Measurements from ENCODE around the gene APOB. TPM values are rescaled to one million over a fixed set of nuclear protein-coding genes. Genes with fewer than 3 reads are reported as not detected.

The APOB gene
- total RNA-seq, 2 donors from 2014 or later = 7.5 to 14.1 TPM

DNA sequence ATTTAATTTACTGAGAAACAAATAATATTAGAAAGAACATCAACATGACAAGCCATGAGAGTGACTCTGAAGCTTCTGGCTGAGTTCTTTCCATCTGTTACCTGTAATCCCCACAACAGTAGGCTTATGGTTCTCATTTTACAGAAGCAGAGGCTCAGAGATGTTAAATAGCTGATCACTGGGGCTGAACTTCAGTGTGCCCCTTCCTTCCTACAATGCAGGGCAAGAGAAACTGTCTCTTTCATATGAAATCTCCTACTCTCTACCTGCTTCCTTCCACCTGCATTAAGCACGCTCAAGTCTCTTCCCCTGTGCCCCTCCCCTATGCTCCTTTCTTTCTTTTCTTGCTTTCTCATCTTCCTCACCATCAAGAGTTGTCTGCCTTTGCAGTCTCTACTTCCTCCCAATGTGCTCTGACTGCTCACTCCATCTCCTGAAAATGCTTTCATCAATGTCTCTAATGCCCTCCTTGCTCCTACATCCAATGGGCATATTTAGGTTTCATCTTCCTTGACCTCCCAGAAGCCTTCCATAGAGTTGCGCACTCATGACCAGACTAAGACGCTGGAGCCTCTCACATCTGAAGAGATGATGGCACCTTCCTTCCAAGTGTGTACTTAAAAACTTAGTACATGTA is 23.7 kb downstream of the APOB start:
- no peak for DNase-seq
- Histone ChIP-seq H3K4me1 (ENCODE audit: control insufficient read depth, insufficient read depth, low read length) (no peaks in the 10 kb centered on the region), H3K9me3 (ENCODE audit: control insufficient read depth, low read length) (no peaks in the 10 kb centered on the region), H3K27ac (ENCODE audit: low read depth, low read length) (no peak overlapping the region), H3K36me3 (ENCODE audit: control insufficient read depth, insufficient read depth, low read length) (no peaks in the 10 kb centered on the region), H3K27me3 (ENCODE audit: control insufficient read depth, insufficient read depth, low read length, poor library complexity, severe bottlenecking) (peaks cover 7% of the 10 kb centered on the region), H3K9ac (ENCODE audit: extremely low read depth, low read length, poor library complexity, severe bottlenecking) (no peak overlapping the region), H3K4me3 (ENCODE audit: low read length) (no peak overlapping the region)
- TF ChIP-seq, protein P1, sequence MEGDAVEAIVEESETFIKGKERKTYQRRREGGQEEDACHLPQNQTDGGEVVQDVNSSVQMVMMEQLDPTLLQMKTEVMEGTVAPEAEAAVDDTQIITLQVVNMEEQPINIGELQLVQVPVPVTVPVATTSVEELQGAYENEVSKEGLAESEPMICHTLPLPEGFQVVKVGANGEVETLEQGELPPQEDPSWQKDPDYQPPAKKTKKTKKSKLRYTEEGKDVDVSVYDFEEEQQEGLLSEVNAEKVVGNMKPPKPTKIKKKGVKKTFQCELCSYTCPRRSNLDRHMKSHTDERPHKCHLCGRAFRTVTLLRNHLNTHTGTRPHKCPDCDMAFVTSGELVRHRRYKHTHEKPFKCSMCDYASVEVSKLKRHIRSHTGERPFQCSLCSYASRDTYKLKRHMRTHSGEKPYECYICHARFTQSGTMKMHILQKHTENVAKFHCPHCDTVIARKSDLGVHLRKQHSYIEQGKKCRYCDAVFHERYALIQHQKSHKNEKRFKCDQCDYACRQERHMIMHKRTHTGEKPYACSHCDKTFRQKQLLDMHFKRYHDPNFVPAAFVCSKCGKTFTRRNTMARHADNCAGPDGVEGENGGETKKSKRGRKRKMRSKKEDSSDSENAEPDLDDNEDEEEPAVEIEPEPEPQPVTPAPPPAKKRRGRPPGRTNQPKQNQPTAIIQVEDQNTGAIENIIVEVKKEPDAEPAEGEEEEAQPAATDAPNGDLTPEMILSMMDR (conservative IDR thresholded peaks at IDR 0.05) = no peak
- H3K4me3 Mint-ChIP-seq = no peak overlapping the region
- H3K27ac Mint-ChIP-seq = no peak overlapping the region
- peaks cover 18% of the 10 kb centered on the region for H3K36me3 Mint-ChIP-seq (ENCODE audit: low read depth)
- H3K4me1 Mint-ChIP-seq = no peaks in the 10 kb centered on the region
- H3K9me3 Mint-ChIP-seq = peaks cover 3% of the 10 kb centered on the region
- 93 to 94% methylated on average over 2 to 3 of the region's 3 CpGs for WGBS, 2 experiments (ENCODE audit: insufficient coverage in 1 of 2, insufficient read length in 1 of 2)
- peaks cover 6% of the 10 kb centered on the region for H3K27me3 Mint-ChIP-seq (ENCODE audit: insufficient read depth)

DNA sequence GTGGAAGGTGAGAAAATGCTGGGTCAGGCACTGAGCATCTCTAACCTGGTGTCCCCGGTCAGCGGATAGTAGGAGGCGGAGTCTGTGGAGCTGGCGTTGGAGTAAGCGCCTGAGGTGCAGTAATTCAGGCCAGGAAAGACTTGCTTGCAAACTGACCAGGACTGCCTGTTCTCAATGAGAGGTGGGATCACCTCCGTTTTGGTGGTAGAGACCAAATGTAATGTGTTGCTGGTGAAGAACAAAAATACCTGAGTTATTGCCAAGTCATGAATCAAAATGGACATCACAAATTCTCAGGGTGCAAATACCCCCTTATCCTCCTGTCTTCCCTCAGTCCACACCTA is 24.2 kb downstream of the APOB start:
- no peak overlapping the region for H3K4me3 Mint-ChIP-seq
- H3K4me1 ChIP-seq (ENCODE audit: control insufficient read depth, insufficient read depth, low read length) = no peaks in the 10 kb centered on the region
- WGBS, 2 experiments (ENCODE audit: insufficient coverage in 1 of 2, insufficient read length in 1 of 2) = 92 to 93% methylated on average over 6 of the region's 6 CpGs

DNA sequence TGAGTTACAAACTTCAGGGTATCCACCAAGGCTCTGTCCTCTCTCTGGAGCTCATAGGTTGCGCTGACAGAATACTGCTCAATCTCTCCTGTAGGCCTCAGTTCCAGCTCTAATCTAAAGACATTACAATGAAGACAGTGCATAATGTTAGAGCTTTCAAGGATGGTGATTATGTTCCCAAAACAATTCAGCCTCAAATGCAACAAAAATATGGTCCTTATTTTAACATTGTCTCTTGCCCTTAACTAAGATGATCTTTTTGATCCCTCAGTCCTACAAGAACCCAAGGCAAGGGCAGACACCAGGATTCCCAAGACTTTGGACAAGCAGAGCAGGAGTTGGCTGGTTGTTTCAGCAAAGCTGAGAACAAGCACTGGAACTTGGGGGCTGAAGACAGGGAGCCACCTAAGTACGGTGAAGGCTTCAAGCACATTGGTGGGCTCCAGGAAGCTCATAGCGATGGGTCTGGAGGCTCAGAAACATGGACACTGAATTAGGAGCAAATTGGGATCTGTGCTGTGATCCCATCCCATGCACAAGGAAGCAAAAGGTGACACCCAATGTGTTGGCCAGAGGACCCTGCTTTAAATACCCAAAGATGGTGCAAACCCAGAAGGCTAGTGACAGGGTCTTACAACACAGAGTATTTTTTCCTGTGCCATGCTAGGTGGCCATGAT is 24.7 kb downstream of the APOB start:
- no peak overlapping the region for H3K4me3 ChIP-seq (ENCODE audit: low read length)
- H3K9me3 Mint-ChIP-seq = peaks cover 3% of the 10 kb centered on the region
- 95 to 96% methylated on average over 3 of the region's 3 CpGs for WGBS, 2 experiments (ENCODE audit: insufficient coverage in 1 of 2, insufficient read length in 1 of 2)
- no peaks in the 10 kb centered on the region for H3K9me3 ChIP-seq (ENCODE audit: control insufficient read depth, low read length)
- TF ChIP-seq, protein P1 (conservative IDR thresholded peaks at IDR 0.05) = no peak
- H3K27me3 ChIP-seq (ENCODE audit: control insufficient read depth, insufficient read depth, low read length, poor library complexity, severe bottlenecking) = peaks cover 7% of the 10 kb centered on the region
- no peak for DNase-seq
- peaks cover 6% of the 10 kb centered on the region for H3K27me3 Mint-ChIP-seq (ENCODE audit: insufficient read depth)
- H3K27ac ChIP-seq (ENCODE audit: low read depth, low read length) = no peak overlapping the region
- no peaks in the 10 kb centered on the region for H3K36me3 ChIP-seq (ENCODE audit: control insufficient read depth, insufficient read depth, low read length)
- H3K4me1 Mint-ChIP-seq = no peaks in the 10 kb centered on the region
- H3K4me3 Mint-ChIP-seq = no peak overlapping the region
- no peaks in the 10 kb centered on the region for H3K4me1 ChIP-seq (ENCODE audit: control insufficient read depth, insufficient read depth, low read length)
- H3K36me3 Mint-ChIP-seq (ENCODE audit: low read depth) = peaks cover 18% of the 10 kb centered on the region
- H3K9ac ChIP-seq (ENCODE audit: extremely low read depth, low read length, poor library complexity, severe bottlenecking) = no peak overlapping the region
- no peak overlapping the region for H3K27ac Mint-ChIP-seq

More for the DNA sequence above, 24.2 kb downstream of the APOB start:
- Histone ChIP-seq H3K27me3 (ENCODE audit: control insufficient read depth, insufficient read depth, low read length, poor library complexity, severe bottlenecking) (peaks cover 7% of the 10 kb centered on the region), H3K36me3 (ENCODE audit: control insufficient read depth, insufficient read depth, low read length) (no peaks in the 10 kb centered on the region), H3K9me3 (ENCODE audit: control insufficient read depth, low read length) (no peaks in the 10 kb centered on the region), H3K9ac (ENCODE audit: extremely low read depth, low read length, poor library complexity, severe bottlenecking) (no peak overlapping the region), H3K27ac (ENCODE audit: low read depth, low read length) (no peak overlapping the region), H3K4me3 (ENCODE audit: low read length) (no peak overlapping the region)
- DNase-seq = no peak
- TF ChIP-seq, protein P1 (conservative IDR thresholded peaks at IDR 0.05) = no peak
- Mint-ChIP-seq H3K9me3 (peaks cover 3% of the 10 kb centered on the region), H3K36me3 (ENCODE audit: low read depth) (peaks cover 18% of the 10 kb centered on the region), H3K27ac (no peak overlapping the region), H3K4me1 (no peaks in the 10 kb centered on the region), H3K27me3 (ENCODE audit: insufficient read depth) (peaks cover 6% of the 10 kb centered on the region)

Measured in endodermal cell (in vitro differentiated cells).